Endothelial cell of umbilical vein (primary cell): Measurements from ENCODE around the gene EPS8. TPM values are rescaled to one million over a fixed set of nuclear protein-coding genes. Genes with fewer than 3 reads are reported as not detected.

ENCODE experiments used
- BruUV-seq: library from RNA; stranded (reverse); fragments of 400-500 nt; replicated peaks from 2 replicates; lab custom pipeline; 2021; lab: Mats Ljungman, UMichigan
- CTCF ChIA-PET: fragments of 300-600, 350-600 bp; sonication (Branson Sonifier 250); formaldehyde crosslinking; loops from one replicate; lab custom pipeline; 2021; ENCODE audit warnings: antibody characterized with exemption, inconsistent platforms; lab: Charles Lee
- POLR2A ChIA-PET: fragments of 300-600, 350-600 bp; sonication (Branson Sonifier 250); formaldehyde crosslinking; loops from one replicate; lab custom pipeline; 2021; ENCODE audit warnings: antibody characterized with exemption, inconsistent platforms; lab: Charles Lee
- DNase-seq: peaks from one replicate; pipeline ENCODE4 v3.0.0-alpha.2; 2011; ENCODE audit warnings: low read depth, low spot score
- FAIRE-seq: peaks from 2 replicates; lab custom pipeline; 2011; peaks lifted over from hg19 to GRCh38; lab: Jason Lieb, UNC
- H2AFZ ChIP-seq: 2 replicates; pipeline ENCODE4 v1.6.0; 2012; ENCODE audit warnings: low read depth, low read length, control low read depth, inconsistent platforms
- H3K27ac ChIP-seq: 2 replicates; pipeline ENCODE4 v1.5.1; 2011; ENCODE audit warnings: low read depth, mild to moderate bottlenecking, control low read depth, low read length, moderate library complexity; ENCODE audit not compliant: insufficient read depth
- H3K27me3 ChIP-seq, 2 experiments: 2 replicates each; pipeline versions ENCODE4 v1.6.0 to v1.6.1; 2011; ENCODE audit warnings: low read length in 2 of 2, mixed read lengths in 1 of 2; ENCODE audit not compliant: control insufficient read depth in 2 of 2, insufficient read depth in 2 of 2
- H3K36me3 ChIP-seq, 2 experiments: 2 replicates in 1 of 2; 3 replicates in 1 of 2; pipeline ENCODE4 v1.5.1; 2011; ENCODE audit warnings: low read length in 2 of 2, mild to moderate bottlenecking in 1 of 2, moderate library complexity in 1 of 2; ENCODE audit not compliant: control insufficient read depth in 2 of 2, insufficient read depth in 2 of 2; ENCODE audit errors: extremely low read depth in 1 of 2
- H3K4me1 ChIP-seq: 3 replicates; pipeline ENCODE4 v1.5.1; 2011; ENCODE audit warnings: mild to moderate bottlenecking, low read length; ENCODE audit not compliant: control insufficient read depth, insufficient read depth; ENCODE audit errors: extremely low read depth
- H3K4me2 ChIP-seq: 2 replicates; pipeline ENCODE4 v1.6.1; 2011; ENCODE audit warnings: low read length, control low read depth, mixed read lengths; ENCODE audit not compliant: insufficient read depth
- H3K4me3 ChIP-seq, 3 experiments: fragments of 200-600 bp in 1 of 3; sonication (generic), shearing (Covaris generic) in 1 of 3; replicated peaks in 1 of 3; 2 replicates each; pipeline ENCODE4 v1.5.1; 2011 to 2016; ENCODE audit warnings: control low read depth in 3 of 3, low read length in 3 of 3, mild to moderate bottlenecking in 2 of 3, inconsistent platforms in 1 of 3, low read depth in 1 of 3, moderate library complexity in 1 of 3; ENCODE audit not compliant: insufficient read depth in 1 of 3
- H3K79me2 ChIP-seq: 2 replicates; pipeline ENCODE4 v1.6.0; 2012; ENCODE audit warnings: low read length, inconsistent platforms; ENCODE audit not compliant: control insufficient read depth, insufficient read depth
- H3K9ac ChIP-seq: replicated peaks from 2 replicates; pipeline ENCODE3; 2011; ENCODE audit warnings: low read length, control low read depth; ENCODE audit not compliant: insufficient read depth; ENCODE audit errors: extremely low read depth
- H3K9me1 ChIP-seq: replicated peaks from 3 replicates; pipeline ENCODE4 v1.6.0; 2011; ENCODE audit warnings: mild to moderate bottlenecking, low read length; ENCODE audit not compliant: control insufficient read depth, insufficient read depth; ENCODE audit errors: extremely low read depth
- H3K9me3 ChIP-seq: replicated peaks from 2 replicates; pipeline ENCODE4 v1.5.1; 2012; ENCODE audit warnings: low read length, inconsistent platforms; ENCODE audit not compliant: control insufficient read depth, insufficient read depth
- H4K20me1 ChIP-seq: replicated peaks from 2 replicates; pipeline ENCODE3; 2011; ENCODE audit warnings: mild to moderate bottlenecking, low read length; ENCODE audit not compliant: control insufficient read depth, insufficient read depth; ENCODE audit errors: extremely low read depth
- EZH2 ChIP-seq: IDR thresholded peaks from 2 replicates; pipeline ENCODE4 v1.6.1; 2012; ENCODE audit warnings: borderline replicate concordance, low read depth, mild to moderate bottlenecking, moderate library complexity, low read length, inconsistent platforms; ENCODE audit not compliant: severe bottlenecking
- FOS ChIP-seq: IDR thresholded peaks from 2 replicates; pipeline ENCODE4 v1.6.1; 2011; ENCODE audit warnings: mild to moderate bottlenecking, low read length, moderate library complexity, borderline replicate concordance; ENCODE audit not compliant: insufficient read depth
- GATA2 ChIP-seq: IDR thresholded peaks from 2 replicates; pipeline ENCODE4 v1.7.0; 2011; ENCODE audit warnings: low read depth, mild to moderate bottlenecking, moderate library complexity, mixed read lengths, low read length; ENCODE audit not compliant: insufficient read length, insufficient read depth
- JUN ChIP-seq: IDR thresholded peaks from 2 replicates; pipeline ENCODE4 v1.6.1; 2011; ENCODE audit warnings: borderline replicate concordance, low read depth; ENCODE audit not compliant: insufficient read length, insufficient read depth
- MYC ChIP-seq: IDR thresholded peaks from one replicate; pipeline ENCODE4 v1.6.1; 2011; ENCODE audit warnings: mild to moderate bottlenecking, low read depth, low read length
- POLR2A ChIP-seq: IDR thresholded peaks from 2 replicates; pipeline ENCODE4 v1.6.1; 2012; ENCODE audit warnings: low read depth, mild to moderate bottlenecking, control low read depth, low read length
- POLR2AphosphoS5 ChIP-seq: IDR thresholded peaks from 2 replicates; pipeline ENCODE4 v1.6.1; 2012; ENCODE audit warnings: low read depth, mild to moderate bottlenecking, control low read depth, low read length, moderate library complexity; ENCODE audit not compliant: insufficient read depth
- dilution Hi-C: fragments of 300-500 bp; cut with MboI; formaldehyde crosslinking; loops from one replicate; pipeline ENCODE4 v1.15.0; 2019; ENCODE audit warnings: low sequenced_read_pairs; ENCODE audit not compliant: extremely low pct_ligation_motif_present
- intact Hi-C: fragments of 100-400 bp; cut with micrococcal nuclease; formaldehyde crosslinking; loops from one replicate; pipeline ENCODE4 v1.10.0; 2022
- polyA plus RNA-seq, 4 experiments: library from polyadenylated mRNA; depleted of rRNA in 3 of 4; stranded (reverse) in 3 of 4; unstranded in 1 of 4; fragments of >200 nt; gene quantifications; 2 replicates each; pipeline versions ENCODE4 v1.2.1 to v1.2.3, GENCODE V29; 2011 to 2012; ENCODE audit warnings: missing spikeins in 1 of 4
- total RNA-seq: library from RNA; stranded (reverse); gene quantifications from 2 replicates; pipeline ENCODE4 v1.2.3, GENCODE V29; 2021
- TF ChIP-seq, protein P1 (sequence below), 2 donors: IDR thresholded peaks; 1 replicate in 1 of 2; 2 replicates in 1 of 2; pipeline ENCODE4 v1.5.1; 2011; ENCODE audit warnings: low read length in 2 of 2, mild to moderate bottlenecking in 2 of 2, moderate library complexity in 2 of 2, control low read depth in 1 of 2, inconsistent platforms in 1 of 2, low read depth in 1 of 2; ENCODE audit not compliant: insufficient read depth in 1 of 2; ENCODE audit errors: extremely low read depth in 1 of 2
- TF ChIP-seq, protein P2 (sequence below): IDR thresholded peaks from 2 replicates; pipeline ENCODE4 v1.6.1; 2011; ENCODE audit not compliant: insufficient read depth, insufficient read length

EPS8 gene
- total and polyA plus RNA-seq, 2 donors (not counting 3 experiments of a cell fraction or from before 2014, with no cell fraction given) = 8.4 to 11.9 TPM

DNA sequence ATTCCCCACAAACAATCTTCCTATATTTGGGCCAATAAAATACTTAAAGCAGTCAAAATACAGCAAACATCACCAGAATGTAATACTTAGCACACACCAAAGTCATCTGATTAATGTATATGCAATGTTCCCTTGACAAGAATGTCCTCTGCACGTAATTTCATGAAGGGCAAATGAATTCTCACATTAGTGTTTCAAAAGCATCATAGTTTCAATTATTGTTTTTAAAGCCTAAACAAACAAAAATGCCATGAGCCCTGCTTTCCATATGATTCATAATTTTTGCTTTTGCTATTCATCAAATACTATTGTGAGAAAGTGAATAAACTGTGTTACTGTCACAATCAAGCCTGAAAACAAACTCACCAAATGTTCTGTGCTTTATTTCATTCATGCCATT is 156.0 kb downstream of the EPS8 start:
- FAIRE-seq = no peak
- H3K9me3 ChIP-seq = no peaks in the 10 kb centered on the region
- dilution Hi-C loops (no loop called here), intact Hi-C loops (no loop called here)
- CTCF ChIA-PET = interaction anchor here (1.8 kb wide), 1 partner anchor 28 kb away, joined by 6 read pairs; no protein-coding TSS in a partner anchor
- BruUV-seq = no TSS peak
- H3K27ac ChIP-seq = no peak overlapping the region
- H4K20me1 ChIP-seq = no peaks in the 10 kb centered on the region
- H3K36me3 ChIP-seq = no peaks in the 10 kb centered on the region
- peak; percentile 17 for DNase-seq
- no peak overlapping the region for H3K4me2 ChIP-seq
- POLR2A ChIA-PET = no interaction called here
- H2AFZ ChIP-seq = no peak overlapping the region
- H3K79me2 ChIP-seq = no peaks in the 10 kb centered on the region
- TF ChIP-seq, protein P1, sequence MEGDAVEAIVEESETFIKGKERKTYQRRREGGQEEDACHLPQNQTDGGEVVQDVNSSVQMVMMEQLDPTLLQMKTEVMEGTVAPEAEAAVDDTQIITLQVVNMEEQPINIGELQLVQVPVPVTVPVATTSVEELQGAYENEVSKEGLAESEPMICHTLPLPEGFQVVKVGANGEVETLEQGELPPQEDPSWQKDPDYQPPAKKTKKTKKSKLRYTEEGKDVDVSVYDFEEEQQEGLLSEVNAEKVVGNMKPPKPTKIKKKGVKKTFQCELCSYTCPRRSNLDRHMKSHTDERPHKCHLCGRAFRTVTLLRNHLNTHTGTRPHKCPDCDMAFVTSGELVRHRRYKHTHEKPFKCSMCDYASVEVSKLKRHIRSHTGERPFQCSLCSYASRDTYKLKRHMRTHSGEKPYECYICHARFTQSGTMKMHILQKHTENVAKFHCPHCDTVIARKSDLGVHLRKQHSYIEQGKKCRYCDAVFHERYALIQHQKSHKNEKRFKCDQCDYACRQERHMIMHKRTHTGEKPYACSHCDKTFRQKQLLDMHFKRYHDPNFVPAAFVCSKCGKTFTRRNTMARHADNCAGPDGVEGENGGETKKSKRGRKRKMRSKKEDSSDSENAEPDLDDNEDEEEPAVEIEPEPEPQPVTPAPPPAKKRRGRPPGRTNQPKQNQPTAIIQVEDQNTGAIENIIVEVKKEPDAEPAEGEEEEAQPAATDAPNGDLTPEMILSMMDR (IDR thresholded peaks at IDR 0.05; ENCODE audit: extremely low read depth in 1 of 2, insufficient read depth in 1 of 2, low read depth in 1 of 2, low read length in 2 of 2) = no peak
- TF ChIP-seq GATA2 (no peak), MYC (no peak), POLR2AphosphoS5 (no peak), EZH2 (no peak), POLR2A (no peak), FOS (no peak), JUN (no peak)
- TF ChIP-seq, protein P2, sequence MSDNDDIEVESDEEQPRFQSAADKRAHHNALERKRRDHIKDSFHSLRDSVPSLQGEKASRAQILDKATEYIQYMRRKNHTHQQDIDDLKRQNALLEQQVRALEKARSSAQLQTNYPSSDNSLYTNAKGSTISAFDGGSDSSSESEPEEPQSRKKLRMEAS = no peak
- no peak overlapping the region for H3K9ac ChIP-seq
- no peak overlapping the region for H3K4me3 ChIP-seq
- H3K4me1 ChIP-seq = peaks cover 80% of the 10 kb centered on the region
- H3K9me1 ChIP-seq = no peaks in the 10 kb centered on the region
- no peaks in the 10 kb centered on the region for H3K27me3 ChIP-seq
